Motor neuron (in vitro differentiated cells): ENCODE results near the gene KIDINS220. TPM values are rescaled to one million over a fixed set of nuclear protein-coding genes. Genes with fewer than 3 reads are reported as not detected.

ENCODE experiments used
- ATAC-seq, 8 experiments: fragments of 200-7000 bp; cut with Tn5 transposase; replicated peaks in 6 of 8; 2 replicates each; pipeline ENCODE4 v1.8.0; 2021; ENCODE audit warnings: mild to moderate bottlenecking in 8 of 8, moderate library complexity in 8 of 8
- H3K27ac ChIP-seq, 2 donors: fragments of 250-450 bp; sonication (Bioruptor Pico); 2 replicates each; pipeline ENCODE4 v1.9.0; 2021; ENCODE audit warnings: antibody characterized with exemption in 2 of 2, mild to moderate bottlenecking in 2 of 2, moderate library complexity in 1 of 2
- H3K4me1 ChIP-seq, 2 donors: fragments of 250-450 bp; sonication (Bioruptor Pico); replicated peaks in 1 of 2; 2 replicates each; pipeline ENCODE4 v1.6.1; 2021; ENCODE audit warnings: antibody characterized with exemption in 2 of 2, mild to moderate bottlenecking in 2 of 2, moderate library complexity in 1 of 2
- H3K4me3 ChIP-seq, 5 donors: fragments of 250-450 bp; sonication (Bioruptor Pico); 2 replicates each; pipeline ENCODE4 v1.9.0; 2021; ENCODE audit warnings: antibody characterized with exemption in 5 of 5, mild to moderate bottlenecking in 5 of 5, moderate library complexity in 4 of 5
- WGBS, 10 experiments: fragments of 450-650 bp; shearing (Covaris generic); methylation state at CpG; one replicate each; pipeline ENCODE4 v1.0.0; 2022; 5-methylcytosine and 5-hydroxymethylcytosine counted together
- in situ Hi-C, 9 experiments: fragments of 400-800 bp; cut with MboI; loops; one replicate each; pipeline ENCODE4 v1.15.0; 2021; ENCODE audit warnings: low sequenced_read_pairs in 9 of 9, low pct_unique_long_range_greater_than_20kb in 2 of 9; ENCODE audit not compliant: unreplicated experiment in 9 of 9
- total RNA-seq, 8 experiments: library from RNA; unstranded; fragments of 300-600 nt; gene quantifications; 2 replicates each; pipeline versions ENCODE4 v1.2.3 to v1.2.4, GENCODE V29; 2022

The KIDINS220 gene
- total RNA-seq, 8 experiments from 2014 or later, result 33.3 to 202 (median 147) TPM

DNA sequence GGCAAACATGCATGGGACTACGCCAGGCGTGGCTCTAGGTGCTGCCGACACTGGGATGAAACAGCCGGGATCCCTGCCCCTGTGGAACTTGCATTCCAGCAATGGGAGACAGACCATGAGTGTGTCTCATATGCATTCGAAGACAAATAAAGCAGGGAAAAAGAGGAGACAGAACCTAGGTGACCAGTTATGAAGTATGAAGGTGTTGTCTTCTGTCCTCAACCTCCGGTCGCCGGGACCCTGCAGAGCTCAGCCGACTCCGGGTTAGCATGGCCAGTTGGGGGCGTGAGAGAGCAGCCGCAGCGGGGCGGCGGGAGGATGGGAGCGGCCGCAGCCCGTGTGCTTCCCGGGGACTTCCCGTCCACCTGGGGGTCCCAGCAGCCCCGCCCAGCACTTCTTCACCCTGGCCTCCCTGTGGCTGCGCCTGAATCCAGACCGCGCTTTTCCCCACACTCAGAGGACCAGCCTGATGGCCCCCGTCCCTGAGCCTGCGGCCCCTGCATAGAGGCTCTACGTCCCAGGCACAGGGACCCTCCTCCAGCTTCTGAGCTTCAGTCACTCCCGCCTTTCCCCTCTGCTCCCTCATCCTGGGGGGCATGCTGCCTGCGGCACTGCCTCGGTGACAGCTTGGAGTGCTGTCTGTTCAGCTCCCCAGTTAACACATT lies 144.1 kb downstream of the KIDINS220 start:
- ATAC-seq, result peak; percentile 22 to 98 (median 54)
- in situ Hi-C loops, result loop anchor here in 7 of 9 experiments (25.0 kb wide), 4 partner anchors 1256 to 1581 kb away; no protein-coding TSS in a partner anchor
- Histone ChIP-seq H3K4me1 (no peaks in the 10 kb centered on the region), H3K27ac (no peak overlapping the region), H3K4me3 (no peak overlapping the region)
- WGBS, 10 experiments, result 56 to 100% (median 74%) methylated on average over 1 to 13 of the region's 30 CpGs; no CpG with 5 or more reads in 3 of the 10 experiments

DNA sequence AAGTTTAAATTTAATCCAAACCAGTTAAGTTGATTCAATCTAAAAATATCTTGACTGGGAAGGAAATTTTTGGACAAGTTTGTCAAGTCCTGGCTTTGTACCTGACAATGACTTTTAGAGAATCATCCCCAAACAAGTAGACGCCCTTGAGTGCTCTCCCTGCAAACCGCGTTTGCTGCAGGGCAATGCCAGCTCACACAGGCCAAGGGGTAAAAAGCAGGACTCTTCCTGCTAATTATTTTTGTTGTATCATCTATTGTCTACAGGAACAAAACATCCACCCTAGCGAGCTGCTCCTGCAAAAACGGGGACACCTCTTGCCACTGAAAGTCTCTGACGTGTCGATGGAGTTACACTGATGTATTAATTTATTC lies 144.6 kb downstream of the KIDINS220 start:
- Histone ChIP-seq H3K27ac (no peak overlapping the region), H3K4me1 (no peaks in the 10 kb centered on the region), H3K4me3 (no peak overlapping the region)
- ATAC-seq, result no peak
- WGBS, 10 experiments, result 40 to 87% (median 67%) methylated on average over 1 to 7 of the region's 7 CpGs; no CpG with 5 or more reads in 2 of the 10 experiments
- in situ Hi-C loops, result loop anchor here in 7 of 9 experiments (25.0 kb wide), 4 partner anchors 1255 to 1580 kb away; no protein-coding TSS in a partner anchor

DNA sequence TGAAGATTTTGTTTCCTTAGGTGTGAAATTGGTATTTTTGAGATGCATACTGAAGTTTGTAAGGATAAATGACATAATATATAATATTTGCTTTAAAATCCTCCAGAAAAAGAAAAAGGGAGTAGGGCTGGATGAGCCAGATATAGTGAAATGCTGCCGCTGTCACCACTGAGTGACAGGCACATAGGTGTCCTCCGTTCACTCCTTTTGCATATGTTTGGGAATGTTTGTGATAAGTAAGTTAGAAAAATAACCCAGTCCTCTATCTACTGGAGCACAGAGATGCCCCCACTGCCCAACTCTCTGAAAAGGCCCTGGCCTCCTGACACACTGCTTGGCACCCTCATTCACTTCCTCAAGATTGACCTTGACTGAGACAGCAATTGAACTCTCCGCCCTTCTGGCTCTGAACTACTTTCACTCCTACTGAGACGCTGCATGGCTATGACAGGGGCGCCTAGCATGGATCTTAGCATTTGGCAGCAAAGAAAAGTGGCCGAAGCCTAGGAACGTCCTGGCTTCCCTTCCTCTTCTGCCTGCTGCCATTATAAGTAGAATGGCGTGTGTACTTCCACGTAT lies 145.5 kb downstream of the KIDINS220 start:
- ATAC-seq, result no peak
- no peak overlapping the region for H3K27ac ChIP-seq
- no peak overlapping the region for H3K4me3 ChIP-seq
- 70 to 100% (median 91%) methylated on average over 1 to 9 of the region's 9 CpGs; no CpG with 5 or more reads in 2 of the 10 experiments for WGBS, 10 experiments
- H3K4me1 ChIP-seq, result no peaks in the 10 kb centered on the region
- in situ Hi-C loops, result loop anchor here in 7 of 9 experiments (25.0 kb wide), 4 partner anchors 1255 to 1580 kb away; no protein-coding TSS in a partner anchor

DNA sequence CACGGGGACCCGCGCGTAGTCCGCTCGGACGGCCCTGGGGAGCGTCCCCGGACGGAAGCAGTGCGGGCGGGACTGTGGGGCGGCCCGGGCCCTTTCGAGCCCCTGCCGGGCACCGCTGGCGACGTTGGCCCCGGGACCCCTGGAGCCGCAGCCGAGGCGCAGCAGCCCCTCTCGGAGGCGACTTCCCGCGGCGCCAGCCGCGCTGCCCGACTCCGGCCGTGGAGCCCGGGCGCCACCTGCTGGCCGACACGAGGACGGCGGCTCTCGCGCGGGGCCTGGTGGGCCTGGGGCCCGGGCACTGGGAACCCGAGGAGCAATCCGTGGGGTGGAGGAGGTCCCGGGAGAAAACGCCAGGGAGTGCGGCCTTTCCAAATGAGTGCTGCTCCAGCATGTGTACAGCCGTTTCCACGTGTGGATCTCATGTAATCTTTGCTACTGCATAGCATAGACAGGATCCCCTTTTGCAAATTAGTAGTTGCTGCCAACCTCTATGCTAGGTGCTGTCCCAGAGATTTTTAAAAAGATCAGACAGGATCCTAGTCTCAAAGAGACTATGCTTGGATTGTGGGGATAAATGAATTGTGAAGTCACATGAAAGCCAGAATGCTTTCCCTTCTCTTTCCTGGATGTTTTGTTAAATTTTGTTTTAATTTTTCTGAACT lies 151.6 kb downstream of the KIDINS220 start:
- no peak overlapping the region for H3K27ac ChIP-seq
- in situ Hi-C loops, result loop anchor here (10.0 to 25.0 kb wide), 6 partner anchors 1249 to 1591 kb away; no protein-coding TSS in a partner anchor
- peak; percentile 10 to 51 (median 44) for ATAC-seq

DNA sequence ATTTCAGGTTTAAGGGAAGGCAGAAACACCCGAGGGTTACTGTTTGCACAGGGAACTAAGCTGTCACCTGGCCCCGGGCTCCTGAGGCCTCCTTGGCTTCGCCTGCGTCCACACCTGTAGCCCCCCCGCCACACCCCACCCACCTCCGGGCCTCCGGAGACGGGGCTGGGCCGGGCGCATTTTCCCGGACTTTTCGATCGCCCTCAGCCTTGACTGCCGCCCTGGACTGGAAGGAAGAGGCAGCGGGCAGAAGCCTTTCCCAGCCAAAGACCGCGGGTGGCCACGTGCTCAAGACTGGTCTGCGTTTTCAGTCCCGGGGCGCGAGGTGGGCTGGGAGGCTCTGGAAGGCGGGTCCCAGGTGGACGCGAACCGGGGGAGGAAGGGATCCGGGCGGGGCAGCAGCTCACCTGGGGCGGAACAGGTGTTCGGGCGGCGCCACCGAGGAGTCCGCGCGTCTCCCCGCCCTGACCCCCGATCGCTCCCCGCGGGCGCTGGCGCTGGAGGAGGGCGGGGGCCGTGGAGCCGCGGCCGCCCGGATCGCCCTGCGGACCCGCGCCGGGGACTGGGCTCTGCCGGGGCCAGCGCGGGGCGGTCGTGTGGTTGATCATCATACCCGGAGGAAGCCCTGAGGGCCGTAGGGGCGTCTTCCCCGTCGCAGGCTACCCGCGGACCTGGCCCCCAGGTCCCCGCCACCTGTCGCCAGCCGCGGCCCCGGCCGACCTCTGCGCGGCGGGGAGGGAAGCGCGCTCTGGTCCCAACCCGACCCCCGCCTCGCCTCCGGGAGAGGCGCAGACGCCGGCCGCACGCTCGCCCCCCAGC lies 152.3 kb downstream of the KIDINS220 start:
- Histone ChIP-seq H3K4me3 (peak overlapping the region; percentile 59 to 90 (median 62)), H3K27ac (no peak overlapping the region), H3K4me1 (peaks cover 9 to 14% of the 10 kb centered on the region in 2 donors)
- peak in 6 of 8 experiments; percentile 0 to 28 (median 14) for ATAC-seq
- in situ Hi-C loops, result loop anchor here (10.0 to 25.0 kb wide), 6 partner anchors 1248 to 1590 kb away; no protein-coding TSS in a partner anchor
- WGBS, 10 experiments, result 0% methylated on average over 2 of the region's 87 CpGs; no CpG with 5 or more reads in 9 of the 10 experiments

More for the DNA sequence above, 151.6 kb downstream of the KIDINS220 start:
- peaks cover 3 to 8% of the 10 kb centered on the region in 2 donors for H3K4me1 ChIP-seq
- WGBS, 10 experiments, result 0 to 5% (median 0%) methylated on average over 2 to 4 of the region's 50 CpGs; no CpG with 5 or more reads in 5 of the 10 experiments
- H3K4me3 ChIP-seq, result peak overlapping the region; percentile 59 to 90 (median 62)

DNA sequence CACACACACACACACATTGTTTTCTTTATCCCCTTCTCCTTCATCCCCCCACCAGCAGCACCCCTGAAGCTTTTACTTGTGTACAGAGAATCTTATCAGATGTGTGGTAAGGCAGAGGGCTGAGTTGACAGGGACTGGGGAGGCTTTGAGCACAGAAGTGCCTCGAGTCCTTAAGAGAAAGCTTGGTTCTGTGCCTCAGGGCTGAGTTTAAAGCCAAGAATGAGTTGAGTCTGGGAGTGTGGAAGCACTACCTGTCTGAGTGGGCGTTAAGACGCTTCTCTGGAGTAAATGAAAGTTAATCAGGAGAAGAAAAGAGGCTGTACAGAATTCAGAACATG lies 152.9 kb downstream of the KIDINS220 start:
- in situ Hi-C loops, result loop anchor here (10.0 to 25.0 kb wide), 6 partner anchors 1247 to 1590 kb away; no protein-coding TSS in a partner anchor
- 24 to 30% methylated on average over 2 of the region's 3 CpGs; no CpG with 5 or more reads in 8 of the 10 experiments for WGBS, 10 experiments
- peak overlapping the region; percentile 59 to 90 (median 62) for H3K4me3 ChIP-seq
- H3K27ac ChIP-seq, result no peak overlapping the region
- peaks cover 15 to 20% of the 10 kb centered on the region in 2 donors for H3K4me1 ChIP-seq
- ATAC-seq, result no peak

DNA sequence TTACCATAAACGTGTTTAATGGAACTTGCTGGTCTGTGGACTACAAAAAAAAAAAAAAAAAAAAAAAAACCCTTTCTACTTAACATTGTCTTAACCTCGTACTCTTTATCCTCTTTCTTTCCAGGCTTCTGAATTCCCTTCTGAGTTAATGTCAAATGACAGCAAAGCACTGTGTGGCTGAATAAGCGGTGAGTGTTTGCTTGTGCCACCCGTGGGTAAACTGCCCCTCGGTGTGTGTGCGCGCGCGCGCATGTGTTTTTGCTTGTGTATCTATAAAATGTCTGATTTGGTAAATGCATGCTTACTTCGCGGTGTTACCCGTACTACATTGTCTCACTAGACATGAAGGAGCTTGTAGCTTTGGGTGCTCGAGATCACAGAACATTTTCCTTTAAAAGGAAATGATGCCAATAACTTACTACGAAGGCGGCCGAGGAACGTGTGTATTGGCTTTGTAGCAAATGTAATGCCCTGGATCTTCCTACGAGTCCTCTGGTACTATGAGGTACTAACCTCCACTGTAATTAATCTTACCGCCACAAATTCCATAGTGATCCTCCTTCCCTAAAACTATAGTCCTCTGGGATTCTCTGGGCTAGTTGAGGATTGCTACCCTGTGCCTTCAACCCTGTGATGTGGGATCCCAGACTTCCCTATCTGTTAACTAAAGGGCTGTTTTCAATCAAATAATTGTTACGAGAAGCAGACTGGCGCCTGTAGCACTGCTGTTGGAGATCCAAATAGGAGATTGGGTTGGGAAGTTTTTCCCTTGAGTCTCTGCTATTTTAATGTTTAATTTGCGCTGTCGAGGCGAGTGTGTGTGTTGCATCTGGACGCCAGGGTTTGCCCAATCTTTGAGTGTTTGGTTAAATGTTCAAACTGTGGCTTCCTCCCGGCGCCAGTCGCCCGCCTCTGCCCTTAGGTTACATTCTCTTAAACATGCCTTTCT lies 154.4 kb downstream of the KIDINS220 start:
- ATAC-seq, result no peak
- H3K27ac ChIP-seq, result no peak overlapping the region
- peaks cover 18 to 23% of the 10 kb centered on the region in 2 donors for H3K4me1 ChIP-seq
- WGBS, 10 experiments, result 0 to 11% (median 2%) methylated on average over 1 to 26 of the region's 30 CpGs
- H3K4me3 ChIP-seq, result peak overlapping the region; percentile 47 to 68 (median 53)
- in situ Hi-C loops, result loop anchor here (10.0 to 25.0 kb wide), 6 partner anchors 1246 to 1588 kb away; no protein-coding TSS in a partner anchor

DNA sequence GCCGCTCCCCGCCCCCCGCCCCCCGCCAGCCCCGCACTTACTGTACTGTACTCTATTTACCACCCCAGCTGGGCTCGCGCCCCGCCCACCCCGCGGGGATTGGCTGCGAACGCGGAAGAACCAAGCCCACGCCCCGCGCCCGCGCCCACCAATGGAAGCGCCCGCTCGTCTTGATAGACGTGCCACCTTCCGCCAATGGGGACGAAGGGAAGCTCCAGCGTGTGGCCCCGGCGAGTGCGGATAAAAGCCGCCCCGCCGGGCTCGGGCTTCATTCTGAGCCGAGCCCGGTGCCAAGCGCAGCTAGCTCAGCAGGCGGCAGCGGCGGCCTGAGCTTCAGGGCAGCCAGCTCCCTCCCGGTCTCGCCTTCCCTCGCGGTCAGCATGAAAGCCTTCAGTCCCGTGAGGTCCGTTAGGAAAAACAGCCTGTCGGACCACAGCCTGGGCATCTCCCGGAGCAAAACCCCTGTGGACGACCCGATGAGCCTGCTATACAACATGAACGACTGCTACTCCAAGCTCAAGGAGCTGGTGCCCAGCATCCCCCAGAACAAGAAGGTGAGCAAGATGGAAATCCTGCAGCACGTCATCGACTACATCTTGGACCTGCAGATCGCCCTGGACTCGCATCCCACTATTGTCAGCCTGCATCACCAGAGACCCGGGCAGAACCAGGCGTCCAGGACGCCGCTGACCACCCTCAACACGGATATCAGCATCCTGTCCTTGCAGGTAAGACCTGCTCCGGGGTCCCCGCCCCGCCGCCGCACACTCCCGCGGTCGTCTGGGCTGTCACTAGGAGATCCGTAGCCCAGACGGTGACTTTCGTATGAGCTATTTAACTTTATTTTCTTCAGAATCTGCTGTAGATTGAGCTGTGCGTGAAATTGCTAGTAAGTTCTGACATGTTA lies 155.4 kb downstream of the KIDINS220 start, which contains the start of gene ID2:
Gene ID2, plus strand, starts transcription at position 271 of the 907 bp plus-strand sequence. Its CDS starts 110 bp downstream, at position 381.
- ATAC-seq, result peak; percentile 61 to 80 (median 72)
- in situ Hi-C loops, result loop anchor here (10.0 to 25.0 kb wide), 6 partner anchors 1245 to 1587 kb away; no protein-coding TSS in a partner anchor

DNA sequence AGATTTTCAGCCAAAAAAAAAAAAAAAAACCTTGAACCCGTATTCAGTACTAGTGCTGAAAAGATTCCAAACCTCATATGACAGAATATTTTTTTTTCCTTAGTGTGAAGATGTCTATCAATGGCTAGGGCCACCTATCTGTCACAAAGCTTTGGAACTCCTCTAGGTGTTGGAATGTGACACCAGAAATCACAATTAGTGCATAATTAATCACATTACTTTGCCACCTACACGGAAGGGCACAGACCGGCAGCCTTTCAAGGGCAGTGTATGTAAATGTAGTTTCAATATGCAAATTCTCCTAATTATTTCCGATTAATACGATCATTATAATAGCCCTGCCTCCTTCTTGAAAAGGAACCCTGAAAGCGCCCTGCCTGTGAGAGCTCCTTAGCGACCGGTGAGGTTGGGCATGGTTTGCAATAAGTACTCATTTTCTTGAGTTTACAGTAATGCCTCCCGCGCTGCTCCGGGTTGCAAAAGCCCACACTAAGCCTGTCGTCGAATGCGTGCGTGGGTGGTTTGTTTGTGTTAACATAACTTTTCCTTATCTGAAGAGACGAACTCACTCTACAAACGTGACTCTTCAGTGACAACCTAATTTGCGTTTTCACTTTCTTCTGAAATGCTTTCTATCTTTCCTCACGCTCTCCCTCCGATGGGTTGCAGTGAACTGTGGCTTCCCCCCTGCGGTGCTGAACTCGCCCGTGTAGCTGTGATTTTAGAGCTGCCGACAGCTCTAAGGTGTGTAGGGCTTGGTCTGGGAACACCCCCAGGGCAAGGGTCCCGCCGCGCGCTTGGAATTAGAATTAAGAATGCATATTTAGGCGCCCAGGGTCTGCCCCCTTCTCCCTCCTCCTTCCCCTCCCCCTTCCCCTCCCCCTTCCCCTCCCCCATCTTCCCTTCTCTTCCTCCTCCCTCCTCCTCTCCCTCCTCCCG lies 156.3 kb downstream of the KIDINS220 start:
- no peak for ATAC-seq
- in situ Hi-C loops, result loop anchor here (10.0 to 25.0 kb wide), 6 partner anchors 1244 to 1586 kb away; no protein-coding TSS in a partner anchor
- H3K27ac ChIP-seq, result no peak overlapping the region
- peak overlapping the region; percentile 26 to 45 (median 32) for H3K4me3 ChIP-seq
- 0 to 12% (median 4%) methylated on average over 1 to 18 of the region's 30 CpGs for WGBS, 10 experiments
- peaks cover 27 to 39% of the 10 kb centered on the region in 2 donors for H3K4me1 ChIP-seq

More for the DNA sequence above, 155.4 kb downstream of the KIDINS220 start, which contains the start of gene ID2:
- Histone ChIP-seq H3K4me1 (peaks cover 26 to 32% of the 10 kb centered on the region in 2 donors), H3K4me3 (peak within 1 kb of the TSS; percentile 47 to 68 (median 53)), H3K27ac (peak within 1 kb of the TSS in 1 of 2 donors; percentile 47)
- 0 to 1% (median 0%) methylated on average over 1 to 22 of the region's 70 CpGs; no CpG with 5 or more reads in 1 of the 10 experiments for WGBS, 10 experiments
